GM12878 (cell line): ENCODE results near the gene CCDC97. TPM values are rescaled to one million over a fixed set of nuclear protein-coding genes. Genes with fewer than 3 reads are reported as not detected.
A peak's percentile ranks its signal among the peaks of the same experiment; 100 is the strongest.

Source experiments
- CBX5 ChIP-seq: sonication (generic); IDR thresholded peaks from 2 replicates; pipeline ENCODE4 v1.6.1; 2016; ENCODE audit warnings: low read depth, moderate library complexity, mild to moderate bottlenecking, inconsistent platforms
- CREM ChIP-seq: IDR thresholded peaks from 2 replicates; pipeline ENCODE4 v1.6.1; 2014; ENCODE audit warnings: antibody characterized with exemption, low read depth
- KAT2A ChIP-seq: conservative IDR thresholded peaks from 2 replicates; pipeline ENCODE4 v1.6.1; 2011; ENCODE audit warnings: low read depth, low read length; ENCODE audit not compliant: control insufficient read depth
- MTA2 ChIP-seq: fragments of 450-650 bp; IDR thresholded peaks from 2 replicates; pipeline ENCODE4 v1.6.1; 2016; ENCODE audit warnings: low read depth, mild to moderate bottlenecking, moderate library complexity
- MYC ChIP-seq: IDR thresholded peaks from 2 replicates; pipeline ENCODE4 v1.6.1; 2011; ENCODE audit warnings: mild to moderate bottlenecking, low read length, moderate library complexity, inconsistent platforms; ENCODE audit not compliant: insufficient read depth, insufficient replicate concordance, insufficient read length, severe bottlenecking
- NFIC ChIP-seq: IDR thresholded peaks from 2 replicates; pipeline ENCODE4 v1.6.1; 2012; ENCODE audit warnings: low read depth, mild to moderate bottlenecking, inconsistent platforms, low read length, moderate library complexity
- POLR2A ChIP-seq: IDR thresholded peaks from 2 replicates; pipeline ENCODE4 v1.6.1; 2011; ENCODE audit warnings: low read depth, mild to moderate bottlenecking, low read length
- PRDM15 ChIP-seq: fragments of 450-650 bp; formaldehyde crosslinking; IDR thresholded peaks from 2 replicates; pipeline ENCODE4 v1.4.0; 2020; ENCODE audit warnings: mild to moderate bottlenecking, moderate library complexity
- REST ChIP-seq: IDR thresholded peaks from 2 replicates; pipeline ENCODE4 v1.6.1; 2012; ENCODE audit warnings: mild to moderate bottlenecking, low read depth, low read length
- ZBTB4 ChIP-seq: fragments of 450-650 bp; formaldehyde crosslinking; IDR thresholded peaks from 2 replicates; pipeline ENCODE4 v1.4.0; 2022; ENCODE audit warnings: mild to moderate bottlenecking, moderate library complexity
- polyA plus RNA-seq, 11 experiments: library from polyadenylated mRNA; depleted of rRNA in 4 of 11; unstranded in 6 of 11; stranded (reverse) in 5 of 11; fragments of >200 nt; fragmentation: Nextera tagmentation in 4 of 11; fragmentation: Illumina TruSeq in 1 of 11; extraction: Ambion mirVana in 4 of 11; extraction: Trizol in 1 of 11; gene quantifications; 1 replicate in 1 of 11; 2 replicates in 10 of 11; pipeline versions ENCODE4 v1.2.1 to v1.2.3, GENCODE V29; 2011 to 2016; ENCODE audit warnings: inconsistent platforms in 2 of 11, missing spikeins in 2 of 11, low read depth in 1 of 11
- total RNA-seq, 4 experiments: library from RNA; depleted of rRNA in 3 of 4; stranded (reverse); fragments of >200 nt in 3 of 4; fragmentation: Illumina TruSeq in 1 of 4; extraction: Trizol in 1 of 4; gene quantifications; 2 replicates each; pipeline versions ENCODE4 v1.2.1 to v1.2.3, GENCODE V29; 2013 to 2021
- TF ChIP-seq, protein P1 (sequence below): fragments of 450-650 bp; formaldehyde crosslinking; IDR thresholded peaks from 2 replicates; pipeline ENCODE4 v1.5.0; 2022; ENCODE audit warnings: mild to moderate bottlenecking, missing genetic modification characterization
- TF ChIP-seq, protein P2 (sequence below): IDR thresholded peaks from 2 replicates; pipeline ENCODE4 v1.6.1; 2012; ENCODE audit warnings: low read depth, low read length, improper control_type of control experiment

The CCDC97 gene
- total and polyA plus RNA-seq, 10 of the 15 experiments (the other 5 are each of a cell fraction or from before 2014, with no cell fraction given): 1.8 to 34.1 (median 18.8) TPM

- TF ChIP-seq, protein P1, sequence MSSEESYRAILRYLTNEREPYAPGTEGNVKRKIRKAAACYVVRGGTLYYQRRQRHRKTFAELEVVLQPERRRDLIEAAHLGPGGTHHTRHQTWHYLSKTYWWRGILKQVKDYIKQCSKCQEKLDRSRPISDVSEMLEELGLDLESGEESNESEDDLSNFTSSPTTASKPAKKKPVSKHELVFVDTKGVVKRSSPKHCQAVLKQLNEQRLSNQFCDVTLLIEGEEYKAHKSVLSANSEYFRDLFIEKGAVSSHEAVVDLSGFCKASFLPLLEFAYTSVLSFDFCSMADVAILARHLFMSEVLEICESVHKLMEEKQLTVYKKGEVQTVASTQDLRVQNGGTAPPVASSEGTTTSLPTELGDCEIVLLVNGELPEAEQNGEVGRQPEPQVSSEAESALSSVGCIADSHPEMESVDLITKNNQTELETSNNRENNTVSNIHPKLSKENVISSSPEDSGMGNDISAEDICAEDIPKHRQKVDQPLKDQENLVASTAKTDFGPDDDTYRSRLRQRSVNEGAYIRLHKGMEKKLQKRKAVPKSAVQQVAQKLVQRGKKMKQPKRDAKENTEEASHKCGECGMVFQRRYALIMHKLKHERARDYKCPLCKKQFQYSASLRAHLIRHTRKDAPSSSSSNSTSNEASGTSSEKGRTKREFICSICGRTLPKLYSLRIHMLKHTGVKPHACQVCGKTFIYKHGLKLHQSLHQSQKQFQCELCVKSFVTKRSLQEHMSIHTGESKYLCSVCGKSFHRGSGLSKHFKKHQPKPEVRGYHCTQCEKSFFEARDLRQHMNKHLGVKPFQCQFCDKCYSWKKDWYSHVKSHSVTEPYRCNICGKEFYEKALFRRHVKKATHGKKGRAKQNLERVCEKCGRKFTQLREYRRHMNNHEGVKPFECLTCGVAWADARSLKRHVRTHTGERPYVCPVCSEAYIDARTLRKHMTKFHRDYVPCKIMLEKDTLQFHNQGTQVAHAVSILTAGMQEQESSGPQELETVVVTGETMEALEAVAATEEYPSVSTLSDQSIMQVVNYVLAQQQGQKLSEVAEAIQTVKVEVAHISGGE (CRISPR knock-in tag): no peak
- TF ChIP-seq POLR2A (peak; percentile 90), MYC (no peak), REST (no peak), PRDM15 (no peak), MTA2 (0 out of 2 replicates have a peak, but pooled peaks have one; percentile 22), NFIC (no peak), KAT2A (no peak), ZBTB4 (CRISPR knock-in tag) (no peak), CREM (peak; percentile 9; the same call in 1 of the 2 replicates), CBX5 (no peak; the same call in 1 of the 2 replicates)
- TF ChIP-seq, protein P2, sequence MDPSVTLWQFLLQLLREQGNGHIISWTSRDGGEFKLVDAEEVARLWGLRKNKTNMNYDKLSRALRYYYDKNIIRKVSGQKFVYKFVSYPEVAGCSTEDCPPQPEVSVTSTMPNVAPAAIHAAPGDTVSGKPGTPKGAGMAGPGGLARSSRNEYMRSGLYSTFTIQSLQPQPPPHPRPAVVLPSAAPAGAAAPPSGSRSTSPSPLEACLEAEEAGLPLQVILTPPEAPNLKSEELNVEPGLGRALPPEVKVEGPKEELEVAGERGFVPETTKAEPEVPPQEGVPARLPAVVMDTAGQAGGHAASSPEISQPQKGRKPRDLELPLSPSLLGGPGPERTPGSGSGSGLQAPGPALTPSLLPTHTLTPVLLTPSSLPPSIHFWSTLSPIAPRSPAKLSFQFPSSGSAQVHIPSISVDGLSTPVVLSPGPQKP: no peak
Observed at GRCh38 chr19:41353466-41354342, 43.7 kb downstream of the CCDC97 start, which contains the start of gene TGFB1 (continued).
